IMR-90 (cell line): ENCODE data around the gene GRAMD2A. TPM values are rescaled to one million over a fixed set of nuclear protein-coding genes. Genes with fewer than 3 reads are reported as not detected.
A peak's percentile ranks its signal among the peaks of the same experiment; 100 is the strongest.

Experiments
- ATAC-seq: fragments of 200-7000 bp; cut with Tn5 transposase; 2 replicates; pipeline ENCODE4 v1.9.1; 2020; ENCODE audit warnings: low read depth, mild to moderate bottlenecking, moderate library complexity
- BruUV-seq: library from RNA; stranded (reverse); fragments of 400-500 nt; replicated peaks from 2 replicates; lab custom pipeline; 2021; lab: Mats Ljungman, UMichigan
- CTCF ChIA-PET: fragments of 300-600 bp; formaldehyde crosslinking; extraction: SDS; loops from one replicate; lab custom pipeline; 2021; ENCODE audit warnings: antibody characterized with exemption; lab: Yijun Ruan, JAX
- POLR2A ChIA-PET: fragments of 300-600 bp; sonication (Branson Sonifier 250); formaldehyde crosslinking; loops from one replicate; lab custom pipeline; 2022; ENCODE audit warnings: antibody characterized with exemption; ENCODE audit not compliant: unreplicated experiment; lab: Charles Lee
- DNase-seq: peaks from one replicate; pipeline ENCODE4 v3.0.0; 2013
- H2AFZ ChIP-seq: replicated peaks from 2 replicates; pipeline ENCODE3; 2013; ENCODE audit warnings: low read length, mild to moderate bottlenecking; ENCODE audit not compliant: poor library complexity
- H2AK5ac ChIP-seq: 2 replicates; pipeline ENCODE4 v1.6.1; 2013; ENCODE audit warnings: low read depth, low read length, inconsistent platforms
- H2AK9ac ChIP-seq: replicated peaks from 2 replicates; pipeline ENCODE3; 2013; ENCODE audit warnings: mild to moderate bottlenecking, low read depth, low read length, moderate library complexity; ENCODE audit not compliant: poor library complexity
- H2BK120ac ChIP-seq: 2 replicates; pipeline ENCODE4 v1.6.1; 2013; ENCODE audit warnings: low read depth, low read length, inconsistent platforms
- H2BK15ac ChIP-seq: 3 replicates; pipeline ENCODE4 v1.6.1; 2013; ENCODE audit warnings: low read depth, low read length, inconsistent platforms
- H2BK20ac ChIP-seq: 2 replicates; pipeline ENCODE4 v1.6.1; 2013; ENCODE audit warnings: low read depth, mild to moderate bottlenecking, inconsistent platforms, low read length, moderate library complexity
- H2BK5ac ChIP-seq: 2 replicates; pipeline ENCODE4 v1.6.1; 2013; ENCODE audit warnings: mild to moderate bottlenecking, low read depth, low read length, inconsistent platforms; ENCODE audit not compliant: poor library complexity, severe bottlenecking
- H3K14ac ChIP-seq: replicated peaks from 2 replicates; pipeline ENCODE4 v1.6.1; 2013; ENCODE audit warnings: low read depth, low read length, inconsistent platforms
- H3K18ac ChIP-seq: 2 replicates; pipeline ENCODE4 v1.6.1; 2013; ENCODE audit warnings: low read depth, low read length, control low read depth
- H3K23ac ChIP-seq: 2 replicates; pipeline ENCODE4 v1.6.1; 2013; ENCODE audit warnings: low read depth, low read length, inconsistent platforms
- H3K27ac ChIP-seq: 2 replicates; pipeline ENCODE4 v1.5.1; 2013; ENCODE audit warnings: mild to moderate bottlenecking, control low read depth, low read length; ENCODE audit not compliant: insufficient read depth
- H3K27me3 ChIP-seq: 2 replicates; pipeline ENCODE4 v1.6.1; 2013; ENCODE audit warnings: low read length; ENCODE audit not compliant: control insufficient read depth, insufficient read depth
- H3K36me3 ChIP-seq: 2 replicates; pipeline ENCODE4 v1.6.1; 2013; ENCODE audit warnings: low read length, mixed read lengths; ENCODE audit not compliant: control insufficient read depth, insufficient read depth
- H3K4ac ChIP-seq: 2 replicates; pipeline ENCODE4 v1.6.1; 2013; ENCODE audit warnings: low read depth, low read length, inconsistent platforms
- H3K4me1 ChIP-seq: 2 replicates; pipeline ENCODE4 v1.6.1; 2013; ENCODE audit warnings: low read length, mixed read lengths; ENCODE audit not compliant: control insufficient read depth, insufficient read depth
- H3K4me2 ChIP-seq: 2 replicates; pipeline ENCODE4 v1.6.1; 2013; ENCODE audit warnings: low read depth, mild to moderate bottlenecking, control low read depth, low read length, moderate library complexity
- H3K4me3 ChIP-seq: 2 replicates; pipeline ENCODE4 v1.5.1; 2013; ENCODE audit warnings: low read depth, mild to moderate bottlenecking, control low read depth, low read length, moderate library complexity; ENCODE audit not compliant: insufficient read depth
- H3K56ac ChIP-seq: 2 replicates; pipeline ENCODE4 v1.6.1; 2013; ENCODE audit warnings: low read length, inconsistent platforms; ENCODE audit not compliant: insufficient read depth; ENCODE audit errors: extremely low read depth
- H3K79me1 ChIP-seq, 2 experiments: 2 replicates each; pipeline ENCODE4 v1.6.1; 2013; ENCODE audit warnings: low read length in 2 of 2, inconsistent platforms in 1 of 2, low read depth in 1 of 2
- H3K9ac ChIP-seq: 2 replicates; pipeline ENCODE4 v1.6.1; 2013; ENCODE audit warnings: low read depth, low read length, control low read depth
- H3K9me1 ChIP-seq: 2 replicates; pipeline ENCODE4 v1.6.1; 2013; ENCODE audit warnings: low read length, inconsistent platforms; ENCODE audit not compliant: insufficient read depth
- H3K9me3 ChIP-seq: 2 replicates; pipeline ENCODE4 v1.6.1; 2013; ENCODE audit warnings: low read length; ENCODE audit not compliant: control insufficient read depth, insufficient read depth
- H4K20me1 ChIP-seq: 2 replicates; pipeline ENCODE4 v1.6.1; 2013; ENCODE audit warnings: low read length, inconsistent platforms; ENCODE audit not compliant: insufficient read depth
- H4K5ac ChIP-seq: 2 replicates; pipeline ENCODE4 v1.6.1; 2013; ENCODE audit warnings: mild to moderate bottlenecking, low read depth, low read length, control low read depth
- H4K8ac ChIP-seq, 2 experiments: 2 replicates each; pipeline ENCODE4 v1.6.1; 2013; ENCODE audit warnings: low read depth in 2 of 2, low read length in 2 of 2, control low read depth in 1 of 2, inconsistent platforms in 1 of 2
- H4K91ac ChIP-seq: 2 replicates; pipeline ENCODE4 v1.6.1; 2013; ENCODE audit warnings: low read depth, low read length, inconsistent platforms; ENCODE audit not compliant: insufficient read depth
- ELK1 ChIP-seq: fragments of 150-350 bp; IDR thresholded peaks from 2 replicates; pipeline ENCODE4 v1.6.1; 2016; ENCODE audit warnings: low read depth, mild to moderate bottlenecking, low read length, moderate library complexity, borderline replicate concordance
- RFX5 ChIP-seq: IDR thresholded peaks from 2 replicates; pipeline ENCODE4 v1.8.0; 2012; ENCODE audit warnings: low read depth, mild to moderate bottlenecking, low read length, moderate library complexity
- USF2 ChIP-seq: fragments of 150-350 bp; IDR thresholded peaks from 2 replicates; pipeline ENCODE4 v1.6.1; 2017; ENCODE audit warnings: mild to moderate bottlenecking, antibody characterized with exemption, low read length, low read depth
- WGBS, 2 experiments: methylation state at CpG; one replicate each; pipeline versions ENCODE4 v1.1.5 to v1.1.7; 2013; ENCODE audit warnings: missing lambda C conversion rate in 2 of 2; ENCODE audit not compliant: insufficient read length in 1 of 2; ENCODE audit errors: extremely low coverage in 2 of 2; 5-methylcytosine and 5-hydroxymethylcytosine counted together
- dilution Hi-C: fragments of 300-500 bp; cut with HindIII; formaldehyde crosslinking; loops from one replicate; pipeline ENCODE4 v1.14.3; 2018; ENCODE audit warnings: low sequenced_read_pairs; ENCODE audit not compliant: unreplicated experiment
- in situ Hi-C: fragments of 300-500 bp; cut with MboI; formaldehyde crosslinking; loops from 3 replicates; pipeline ENCODE4 v1.14.3; 2019; ENCODE audit warnings: low sequenced_read_pairs, inconsistent platforms, mixed read lengths
- intact Hi-C: fragments of 100-400 bp; cut with micrococcal nuclease; formaldehyde crosslinking; loops from 2 replicates; pipeline ENCODE4 v1.10.0; 2022
- polyA plus RNA-seq, 3 experiments: library from polyadenylated mRNA; depleted of rRNA; stranded (reverse); fragments of >200 nt; gene quantifications; 2 replicates each; pipeline ENCODE4 v1.2.3, GENCODE V29; 2012; ENCODE audit warnings: low replicate concordance in 1 of 3
- total RNA-seq: library from RNA; depleted of rRNA; stranded (reverse); fragments of >200 nt; gene quantifications from 2 replicates; pipeline ENCODE4 v1.2.3, GENCODE V29; 2012

Gene GRAMD2A
- total and polyA plus RNA-seq, 2 of the 4 experiments (the other 2 are of a cell fraction) = 0.14 to 0.18 TPM

GRCh38 chr15:72201391-72201921, 3.9 kb upstream of the GRAMD2A start:
- H3K56ac ChIP-seq = no peak overlapping the region
- in situ Hi-C loops = no loop called here
- ChIA-PET CTCF (no interaction called here), POLR2A (interaction anchor here (0.6 kb wide), 2 partner anchors 26 to 29 kb away, joined by 3 to 7 read pairs; no protein-coding TSS in a partner anchor)
- peaks cover 79% of the 10 kb centered on the region for H3K36me3 ChIP-seq
- no peak overlapping the region for H3K23ac ChIP-seq
- H3K27ac ChIP-seq = no peak overlapping the region
- H2AFZ ChIP-seq = peak overlapping the region; percentile 18
- no peak for TF ChIP-seq USF2
- no peak for TF ChIP-seq ELK1
- no peak for TF ChIP-seq RFX5
- H3K9me1 ChIP-seq = 0 out of 2 replicates have a peak, but pooled peaks cover 3% of the 10 kb centered on the region
- no peak overlapping the region for H3K4me2 ChIP-seq
- no peak overlapping the region for H4K8ac ChIP-seq
- H2AK5ac ChIP-seq = no peak overlapping the region
- no peak overlapping the region for H3K14ac ChIP-seq
- H3K4me3 ChIP-seq = no peak overlapping the region
- 80% methylated on average over 2 of the region's 3 CpGs; no CpG with 5 or more reads in 1 of the 2 experiments for WGBS, 2 experiments
- H3K9ac ChIP-seq = no peak overlapping the region
- peaks cover 92% of the 10 kb centered on the region for H4K20me1 ChIP-seq
- peaks cover 30 to 64% of the 10 kb centered on the region in 2 experiments for H3K79me1 ChIP-seq
- no peak overlapping the region for H2BK5ac ChIP-seq
- H3K4ac ChIP-seq = no peak overlapping the region
- DNase-seq = no peak
- H2AK9ac ChIP-seq = no peak overlapping the region
- H3K18ac ChIP-seq = no peak overlapping the region
- no peaks in the 10 kb centered on the region for H3K9me3 ChIP-seq
- H2BK20ac ChIP-seq = no peak overlapping the region
- no peak overlapping the region for H2BK15ac ChIP-seq
- no TSS peak for BruUV-seq
- H3K27me3 ChIP-seq = no peaks in the 10 kb centered on the region
- ATAC-seq = no peak
- peaks cover 2% of the 10 kb centered on the region; the same call in 1 of the 2 replicates for H3K4me1 ChIP-seq
- intact Hi-C loops = no loop called here
- no peak overlapping the region for H2BK120ac ChIP-seq
- dilution Hi-C loops = no loop called here
- no peak overlapping the region for H4K91ac ChIP-seq
- H4K5ac ChIP-seq = no peak overlapping the region
